ENCODE results near the gene IL20RB. TPM values are rescaled to one million over a fixed set of nuclear protein-coding genes. Genes with fewer than 3 reads are reported as not detected.

Gene IL20RB
- total RNA-seq, 4 donors from 2014 or later: 0.27 to 1.8 (median 1.7) TPM; not detected in 1

DNA sequence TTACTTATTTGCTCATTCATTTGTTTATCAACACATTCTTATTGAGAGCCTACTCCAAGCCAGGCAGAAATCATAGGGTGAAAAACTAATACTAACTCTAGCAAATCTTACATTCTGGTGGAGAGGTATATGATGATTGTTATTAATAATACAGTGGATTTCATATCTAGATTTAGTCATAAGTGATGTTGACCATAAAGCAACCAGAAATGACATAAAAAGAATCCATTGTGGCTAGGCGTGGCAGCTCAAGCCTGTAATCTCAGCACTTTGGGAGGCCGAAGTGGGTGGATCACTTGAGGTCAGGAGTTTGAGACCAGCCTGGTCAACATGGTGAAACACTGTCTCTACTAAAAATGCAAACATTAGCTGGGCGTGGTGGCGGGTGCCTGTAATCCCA, 26.2 kb upstream of the IL20RB start:
- H3K4me3 ChIP-seq: peak overlapping the region in 2 of 4 donors; percentile 10 to 39
- peaks cover 0 to 15% (median 0%) of the 10 kb centered on the region in 4 donors for H3K36me3 ChIP-seq
- DNase-seq: peak; percentile 16
- H3K9me3 ChIP-seq: no peaks in the 10 kb centered on the region
- 72 to 82% methylated on average over 4 of the region's 4 CpGs for WGBS, 2 donors (ENCODE audit: low coverage in 1 of 2)
- no peak for TF ChIP-seq POLR2A (IDR thresholded peaks at IDR 0.05)
- TF ChIP-seq, protein P1, sequence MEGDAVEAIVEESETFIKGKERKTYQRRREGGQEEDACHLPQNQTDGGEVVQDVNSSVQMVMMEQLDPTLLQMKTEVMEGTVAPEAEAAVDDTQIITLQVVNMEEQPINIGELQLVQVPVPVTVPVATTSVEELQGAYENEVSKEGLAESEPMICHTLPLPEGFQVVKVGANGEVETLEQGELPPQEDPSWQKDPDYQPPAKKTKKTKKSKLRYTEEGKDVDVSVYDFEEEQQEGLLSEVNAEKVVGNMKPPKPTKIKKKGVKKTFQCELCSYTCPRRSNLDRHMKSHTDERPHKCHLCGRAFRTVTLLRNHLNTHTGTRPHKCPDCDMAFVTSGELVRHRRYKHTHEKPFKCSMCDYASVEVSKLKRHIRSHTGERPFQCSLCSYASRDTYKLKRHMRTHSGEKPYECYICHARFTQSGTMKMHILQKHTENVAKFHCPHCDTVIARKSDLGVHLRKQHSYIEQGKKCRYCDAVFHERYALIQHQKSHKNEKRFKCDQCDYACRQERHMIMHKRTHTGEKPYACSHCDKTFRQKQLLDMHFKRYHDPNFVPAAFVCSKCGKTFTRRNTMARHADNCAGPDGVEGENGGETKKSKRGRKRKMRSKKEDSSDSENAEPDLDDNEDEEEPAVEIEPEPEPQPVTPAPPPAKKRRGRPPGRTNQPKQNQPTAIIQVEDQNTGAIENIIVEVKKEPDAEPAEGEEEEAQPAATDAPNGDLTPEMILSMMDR (IDR thresholded peaks at IDR 0.05): no peak
- TF ChIP-seq POLR2AphosphoS5 (IDR thresholded peaks at IDR 0.05): no peak
- no peak for TF ChIP-seq EP300 (IDR thresholded peaks at IDR 0.05; ENCODE audit: low read depth)
- in situ Hi-C loops (cut with MboI; ENCODE audit: low pct_ligation_motif_present in 1 of 4, low pct_unique_long_range_greater_than_20kb in 1 of 4, low sequenced_read_pairs in 3 of 4): no loop called here
- H3K4me1 ChIP-seq: peaks cover 12 to 50% (median 28%) of the 10 kb centered on the region in 4 donors
- peak overlapping the region in 3 of 4 donors; percentile 45 to 73 (median 68) for H3K27ac ChIP-seq
- H3K27me3 ChIP-seq: no peaks in the 10 kb centered on the region
- intact Hi-C loops (cut with DNase I; ENCODE audit: low total_unique reads): no loop called here

DNA sequence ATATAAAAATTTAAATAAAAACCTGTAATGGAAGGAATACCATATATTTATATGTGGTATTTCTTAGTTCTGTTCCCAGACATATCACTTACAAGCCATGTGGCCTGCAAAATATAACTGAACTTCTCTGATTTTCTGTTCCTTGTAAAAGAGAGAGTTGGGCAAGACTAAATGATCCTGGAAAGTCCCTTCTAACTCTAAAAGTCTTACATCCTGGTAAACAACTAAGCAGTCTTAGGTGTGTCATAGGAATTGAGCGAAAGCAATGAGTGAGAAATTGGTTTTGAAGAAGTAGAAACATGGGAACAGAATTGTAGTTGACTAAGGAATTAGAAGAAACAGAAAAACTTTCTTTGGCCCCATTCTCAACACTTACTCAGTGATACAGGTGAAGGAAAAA, 25.3 kb upstream of the IL20RB start:
- peak overlapping the region in 2 of 4 donors; percentile 68 to 73 for H3K27ac ChIP-seq
- no peaks in the 10 kb centered on the region for H3K9me3 ChIP-seq
- H3K27me3 ChIP-seq: no peaks in the 10 kb centered on the region
- intact Hi-C loops (cut with DNase I; ENCODE audit: low total_unique reads) (no loop called here), in situ Hi-C loops (cut with MboI; ENCODE audit: low pct_ligation_motif_present in 1 of 4, low pct_unique_long_range_greater_than_20kb in 1 of 4, low sequenced_read_pairs in 3 of 4) (no loop called here)
- peaks cover 12 to 52% (median 30%) of the 10 kb centered on the region in 4 donors for H3K4me1 ChIP-seq
- H3K36me3 ChIP-seq: peaks cover 0 to 15% (median 0%) of the 10 kb centered on the region in 4 donors
- DNase-seq: no peak
- WGBS, 2 donors (ENCODE audit: low coverage in 1 of 2): 60 to 70% methylated on average over 1 of the region's 1 CpG
- no peak for TF ChIP-seq POLR2A (IDR thresholded peaks at IDR 0.05)
- TF ChIP-seq, protein P1 (IDR thresholded peaks at IDR 0.05): no peak
- no peak for TF ChIP-seq EP300 (IDR thresholded peaks at IDR 0.05; ENCODE audit: low read depth)
- no peak for TF ChIP-seq POLR2AphosphoS5 (IDR thresholded peaks at IDR 0.05)
- peak overlapping the region in 1 of 4 donors; percentile 2 for H3K4me3 ChIP-seq

DNA sequence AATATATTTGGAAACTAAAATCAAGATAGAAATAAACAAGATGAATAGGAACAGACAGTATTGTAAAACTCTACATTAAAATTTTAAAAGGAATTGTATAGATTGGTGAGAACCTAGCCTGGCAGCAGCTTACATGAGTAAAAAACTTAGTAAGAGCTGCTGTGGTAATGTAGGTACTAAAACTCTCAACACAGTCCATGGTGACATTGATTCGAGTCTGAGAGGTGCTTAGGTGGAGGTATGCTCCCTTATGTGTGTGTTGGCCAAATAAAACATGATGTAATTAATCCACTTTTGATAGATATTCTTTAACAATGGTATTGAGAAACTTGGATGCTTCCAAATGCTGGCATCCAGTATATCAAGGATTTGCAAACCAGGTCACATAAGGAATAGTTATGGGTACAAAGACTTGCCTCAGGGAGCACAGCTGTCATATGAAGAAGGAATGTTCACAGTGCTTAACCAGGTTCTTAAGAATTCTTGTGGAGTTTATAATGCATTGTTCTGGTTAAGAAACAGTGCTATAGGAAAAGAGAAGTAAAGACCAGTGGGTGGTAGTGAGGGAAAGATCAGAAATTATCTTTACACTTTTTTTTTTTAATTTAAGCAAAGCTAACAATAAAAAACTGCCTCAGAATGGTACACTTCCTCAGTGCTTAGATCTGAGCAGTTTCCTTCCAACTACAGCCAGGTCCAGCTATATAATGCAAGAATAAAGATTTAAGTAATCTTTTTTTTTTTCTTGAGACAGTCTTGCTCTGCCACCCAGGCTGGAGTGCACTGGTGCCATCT, 24.6 kb upstream of the IL20RB start:
- H3K36me3 ChIP-seq: peaks cover 0 to 15% (median 0%) of the 10 kb centered on the region in 4 donors
- peak overlapping the region in 2 of 4 donors; percentile 68 to 73 for H3K27ac ChIP-seq
- H3K9me3 ChIP-seq: no peaks in the 10 kb centered on the region
- no peak overlapping the region for H3K4me3 ChIP-seq
- TF ChIP-seq EP300 (IDR thresholded peaks at IDR 0.05; ENCODE audit: low read depth) (no peak), POLR2A (IDR thresholded peaks at IDR 0.05) (no peak)
- TF ChIP-seq, protein P1 (IDR thresholded peaks at IDR 0.05): no peak
- 63 to 77% methylated on average over 1 of the region's 1 CpG for WGBS, 2 donors (ENCODE audit: low coverage in 1 of 2)
- in situ Hi-C loops (cut with MboI; ENCODE audit: low pct_ligation_motif_present in 1 of 4, low pct_unique_long_range_greater_than_20kb in 1 of 4, low sequenced_read_pairs in 3 of 4): no loop called here
- intact Hi-C loops (cut with DNase I; ENCODE audit: low total_unique reads): no loop called here
- H3K4me1 ChIP-seq: peaks cover 12 to 58% (median 36%) of the 10 kb centered on the region in 4 donors
- DNase-seq: no peak
- no peaks in the 10 kb centered on the region for H3K27me3 ChIP-seq

DNA sequence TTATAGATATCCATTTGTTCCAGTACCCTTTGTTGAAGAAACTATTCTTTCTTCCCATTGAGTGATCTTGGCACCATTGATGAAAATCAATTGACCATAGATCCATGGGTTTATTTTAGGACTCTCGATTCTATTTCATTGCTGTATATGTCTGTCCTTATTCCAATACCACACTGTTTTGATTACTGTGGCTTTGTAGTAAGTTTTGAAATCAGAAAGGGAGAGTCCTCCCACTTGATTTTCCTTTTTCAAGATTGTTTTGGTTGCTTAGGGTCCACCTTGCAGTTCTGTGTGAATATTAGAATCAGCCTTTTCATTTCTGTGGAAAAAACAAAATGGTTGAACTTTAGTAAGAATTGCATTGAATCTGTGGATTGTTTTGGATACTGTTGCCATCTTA, 20.6 kb upstream of the IL20RB start:
- Histone ChIP-seq H3K27ac (no peak overlapping the region), H3K36me3 (peaks cover 0 to 10% (median 0%) of the 10 kb centered on the region in 4 donors), H3K9me3 (no peaks in the 10 kb centered on the region), H3K4me3 (no peak overlapping the region), H3K27me3 (no peaks in the 10 kb centered on the region), H3K4me1 (peaks cover 2 to 48% (median 21%) of the 10 kb centered on the region in 4 donors)
- no peak for DNase-seq
- intact Hi-C loops (cut with DNase I; ENCODE audit: low total_unique reads): no loop called here
- 100% methylated on average over 1 of the region's 1 CpG for WGBS, 2 donors (ENCODE audit: low coverage in 1 of 2)
- TF ChIP-seq POLR2A (IDR thresholded peaks at IDR 0.05) (no peak), EP300 (IDR thresholded peaks at IDR 0.05; ENCODE audit: low read depth) (no peak)
- in situ Hi-C loops (cut with MboI; ENCODE audit: low pct_ligation_motif_present in 1 of 4, low pct_unique_long_range_greater_than_20kb in 1 of 4, low sequenced_read_pairs in 3 of 4): no loop called here

All from transverse colon (tissue), 4 donors.